Measurements from ENCODE around the gene GLOD5. TPM values are rescaled to one million over a fixed set of nuclear protein-coding genes. Genes with fewer than 3 reads are reported as not detected.

GLOD5 gene
- total RNA-seq, 6 experiments from 2014 or later, result not detected

- H3K4me3 Mint-ChIP-seq, result no peak overlapping the region
Measured at GRCh38 chrX:48776818-48777439, 15.4 kb downstream of the GLOD5 start.

GRCh38 chrX:48779399-48779798, 17.9 kb downstream of the GLOD5 start:
- H3K4me3 Mint-ChIP-seq, result no peak overlapping the region

More at GRCh38 chrX:48776818-48777439, 15.4 kb downstream of the GLOD5 start:
- Mint-ChIP-seq H3K27me3 (ENCODE audit: insufficient read depth) (peaks cover 16% of the 10 kb centered on the region), H3K4me1 (ENCODE audit: low read depth) (no peaks in the 10 kb centered on the region), H3K9me3 (no peaks in the 10 kb centered on the region), H3K36me3 (ENCODE audit: low read depth) (no peaks in the 10 kb centered on the region), H3K27ac (no peak overlapping the region)
- no peak for TF ChIP-seq CTCF (IDR thresholded peaks at IDR 0.05)
- DNase-seq, result no peak

GRCh38 chrX:48781705-48782104, 20.2 kb downstream of the GLOD5 start:
- no peak overlapping the region for H3K4me3 Mint-ChIP-seq
- no peak for TF ChIP-seq CTCF (IDR thresholded peaks at IDR 0.05)
- H3K36me3 Mint-ChIP-seq (ENCODE audit: low read depth), result no peaks in the 10 kb centered on the region
- no peaks in the 10 kb centered on the region for H3K4me1 Mint-ChIP-seq (ENCODE audit: low read depth)
- DNase-seq, result no peak
- H3K9me3 Mint-ChIP-seq, result no peaks in the 10 kb centered on the region
- H3K27ac Mint-ChIP-seq, result no peak overlapping the region
- peaks cover 9% of the 10 kb centered on the region; the same call in 1 of the 2 replicates for H3K27me3 Mint-ChIP-seq (ENCODE audit: insufficient read depth)

More at GRCh38 chrX:48779399-48779798, 17.9 kb downstream of the GLOD5 start:
- H3K27me3 Mint-ChIP-seq (ENCODE audit: insufficient read depth), result peaks cover 11% of the 10 kb centered on the region
- H3K4me1 Mint-ChIP-seq (ENCODE audit: low read depth), result no peaks in the 10 kb centered on the region
- H3K27ac Mint-ChIP-seq, result no peak overlapping the region
- DNase-seq, result no peak
- H3K9me3 Mint-ChIP-seq, result no peaks in the 10 kb centered on the region
- TF ChIP-seq CTCF (IDR thresholded peaks at IDR 0.05), result no peak
- no peaks in the 10 kb centered on the region for H3K36me3 Mint-ChIP-seq (ENCODE audit: low read depth)

GRCh38 chrX:48782216-48782615, 20.7 kb downstream of the GLOD5 start:
- peaks cover 7% of the 10 kb centered on the region for H3K27me3 Mint-ChIP-seq (ENCODE audit: insufficient read depth)

GRCh38 chrX:48782795-48783194, 21.2 kb downstream of the GLOD5 start:
- Mint-ChIP-seq H3K4me1 (ENCODE audit: low read depth) (no peaks in the 10 kb centered on the region), H3K9me3 (no peaks in the 10 kb centered on the region), H3K27ac (no peak overlapping the region), H3K4me3 (no peak overlapping the region), H3K27me3 (ENCODE audit: insufficient read depth) (peaks cover 11% of the 10 kb centered on the region), H3K36me3 (ENCODE audit: low read depth) (no peaks in the 10 kb centered on the region)
- TF ChIP-seq CTCF (IDR thresholded peaks at IDR 0.05), result no peak
- no peak for DNase-seq

More at GRCh38 chrX:48782216-48782615, 20.7 kb downstream of the GLOD5 start:
- Mint-ChIP-seq H3K27ac (no peak overlapping the region), H3K36me3 (ENCODE audit: low read depth) (no peaks in the 10 kb centered on the region), H3K4me1 (ENCODE audit: low read depth) (no peaks in the 10 kb centered on the region), H3K9me3 (no peaks in the 10 kb centered on the region), H3K4me3 (no peak overlapping the region)
- no peak for DNase-seq
- TF ChIP-seq CTCF (IDR thresholded peaks at IDR 0.05), result no peak
